Nasal cavity respiratory epithelium epithelial cell of viscerocranial mucosa (primary cell): ENCODE data around the gene RPL41. TPM values are rescaled to one million over a fixed set of nuclear protein-coding genes. Genes with fewer than 3 reads are reported as not detected.

ENCODE experiments used
- total RNA-seq: library from RNA; depleted of rRNA; stranded (reverse); fragments of >200 nt; gene quantifications from 2 replicates; pipeline ENCODE4 v1.2.3, GENCODE V29; 2014

RPL41 gene
- total RNA-seq: 2,819 and 3,070 TPM in 2 replicates

DNA sequence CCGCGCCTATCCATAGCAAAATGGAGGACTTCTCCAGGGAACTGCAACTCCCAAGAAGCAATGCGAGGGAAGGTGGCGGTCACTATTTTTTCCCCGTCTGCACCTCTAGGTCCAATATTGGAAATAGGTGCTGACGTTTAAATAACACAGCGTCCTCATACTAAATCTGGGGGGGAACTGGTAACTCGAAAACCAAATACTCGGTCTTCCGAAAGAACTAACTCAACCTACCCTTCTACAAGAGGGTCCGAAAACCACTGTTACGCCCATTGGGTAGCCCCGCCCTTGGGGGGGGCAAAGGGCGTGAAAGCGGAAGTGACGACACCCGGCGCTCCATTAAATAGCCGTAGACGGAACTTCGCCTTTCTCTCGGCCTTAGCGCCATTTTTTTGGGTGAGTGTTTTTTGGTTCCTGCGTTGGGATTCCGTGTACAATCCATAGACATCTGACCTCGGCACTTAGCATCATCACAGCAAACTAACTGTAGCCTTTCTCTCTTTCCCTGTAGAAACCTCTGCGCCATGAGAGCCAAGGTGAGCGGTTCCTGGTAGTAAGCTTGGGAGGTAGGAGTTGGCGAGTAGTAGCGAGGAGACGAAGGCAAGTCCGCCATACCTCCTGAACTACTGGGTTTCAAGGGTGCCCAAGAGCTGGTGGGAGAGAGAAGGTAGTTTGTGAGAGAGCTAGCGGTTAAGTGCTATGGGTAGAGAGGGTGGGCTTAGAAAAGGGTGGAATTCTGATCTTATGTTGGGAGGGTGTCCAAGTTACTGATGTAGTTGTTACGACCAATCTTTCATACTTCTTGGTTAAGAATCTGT is at the start of gene RPL41:
TSS of gene RPL41 (plus strand) at position 367 of the 815 bp plus-strand sequence.

DNA sequence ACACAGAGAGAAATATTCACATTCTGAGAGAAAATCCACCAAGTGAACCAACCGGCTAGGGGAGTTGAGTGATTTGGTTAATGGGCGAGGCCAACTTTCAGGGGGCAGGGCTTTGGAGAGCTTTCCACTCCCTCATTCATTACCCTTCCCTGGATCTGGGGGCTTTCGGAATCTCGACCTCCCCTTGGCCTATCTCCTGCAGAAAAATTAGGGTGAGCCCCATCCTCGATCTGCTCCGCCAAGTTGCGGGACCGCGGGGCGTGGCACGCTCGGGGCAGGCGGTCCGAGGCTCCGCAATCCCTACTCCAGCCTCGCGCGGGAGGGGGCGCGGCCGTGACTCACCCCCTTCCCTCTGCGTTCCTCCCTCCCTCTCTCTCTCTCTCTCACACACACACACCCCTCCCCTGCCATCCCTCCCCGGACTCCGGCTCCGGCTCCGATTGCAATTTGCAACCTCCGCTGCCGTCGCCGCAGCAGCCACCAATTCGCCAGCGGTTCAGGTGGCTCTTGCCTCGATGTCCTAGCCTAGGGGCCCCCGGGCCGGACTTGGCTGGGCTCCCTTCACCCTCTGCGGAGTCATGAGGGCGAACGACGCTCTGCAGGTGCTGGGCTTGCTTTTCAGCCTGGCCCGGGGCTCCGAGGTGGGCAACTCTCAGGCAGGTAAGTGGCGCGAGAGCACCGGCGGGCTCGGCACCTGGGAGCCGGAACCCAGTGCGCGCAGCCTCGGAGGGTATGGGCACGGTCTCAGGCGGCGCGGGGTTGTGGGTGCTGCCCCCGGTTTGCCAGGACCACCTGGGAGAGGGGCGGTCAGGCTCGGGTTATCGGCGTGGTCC is 36.5 kb upstream of the RPL41 start, which contains the start of gene ERBB3:
TSS of gene ERBB3 (plus strand) at position 443 of the 833 bp plus-strand sequence. CDS start at position 579, 136 bp downstream.

DNA sequence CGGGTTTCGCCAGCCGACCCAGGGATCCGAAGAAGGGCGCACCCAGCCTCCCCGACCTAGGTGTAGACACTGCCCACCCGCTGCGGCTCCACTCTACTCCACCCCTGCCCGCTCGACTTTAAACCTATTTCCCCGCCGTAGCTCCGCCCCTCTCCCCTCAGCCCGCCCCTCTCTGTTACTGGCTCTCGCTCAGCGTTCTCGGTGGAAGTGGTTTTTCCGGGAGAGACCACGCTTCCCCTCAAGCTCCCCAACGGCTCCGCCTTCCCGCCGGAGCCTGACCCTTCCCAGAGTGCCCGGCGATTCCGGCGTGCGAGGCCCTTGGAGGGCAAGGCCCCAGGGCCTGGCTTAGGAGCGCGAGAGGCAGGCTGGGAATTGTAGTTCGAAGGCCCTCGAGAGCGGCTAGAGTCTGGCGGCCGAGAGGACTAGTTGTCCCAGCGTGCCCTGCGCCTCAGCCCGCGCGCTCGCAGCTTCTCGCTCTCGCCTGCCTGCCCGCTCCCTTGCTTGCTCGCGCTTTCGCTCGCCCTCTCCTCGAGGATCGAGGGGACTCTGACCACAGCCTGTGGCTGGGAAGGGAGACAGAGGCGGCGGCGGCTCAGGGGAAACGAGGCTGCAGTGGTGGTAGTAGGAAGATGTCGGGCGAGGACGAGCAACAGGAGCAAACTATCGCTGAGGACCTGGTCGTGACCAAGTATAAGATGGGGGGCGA is 12.2 kb upstream of the RPL41 start, which contains the start of gene PA2G4:
TSS of gene PA2G4 (plus strand) at position 451 of the 706 bp plus-strand sequence. CDS start at position 630, 179 bp downstream.

DNA sequence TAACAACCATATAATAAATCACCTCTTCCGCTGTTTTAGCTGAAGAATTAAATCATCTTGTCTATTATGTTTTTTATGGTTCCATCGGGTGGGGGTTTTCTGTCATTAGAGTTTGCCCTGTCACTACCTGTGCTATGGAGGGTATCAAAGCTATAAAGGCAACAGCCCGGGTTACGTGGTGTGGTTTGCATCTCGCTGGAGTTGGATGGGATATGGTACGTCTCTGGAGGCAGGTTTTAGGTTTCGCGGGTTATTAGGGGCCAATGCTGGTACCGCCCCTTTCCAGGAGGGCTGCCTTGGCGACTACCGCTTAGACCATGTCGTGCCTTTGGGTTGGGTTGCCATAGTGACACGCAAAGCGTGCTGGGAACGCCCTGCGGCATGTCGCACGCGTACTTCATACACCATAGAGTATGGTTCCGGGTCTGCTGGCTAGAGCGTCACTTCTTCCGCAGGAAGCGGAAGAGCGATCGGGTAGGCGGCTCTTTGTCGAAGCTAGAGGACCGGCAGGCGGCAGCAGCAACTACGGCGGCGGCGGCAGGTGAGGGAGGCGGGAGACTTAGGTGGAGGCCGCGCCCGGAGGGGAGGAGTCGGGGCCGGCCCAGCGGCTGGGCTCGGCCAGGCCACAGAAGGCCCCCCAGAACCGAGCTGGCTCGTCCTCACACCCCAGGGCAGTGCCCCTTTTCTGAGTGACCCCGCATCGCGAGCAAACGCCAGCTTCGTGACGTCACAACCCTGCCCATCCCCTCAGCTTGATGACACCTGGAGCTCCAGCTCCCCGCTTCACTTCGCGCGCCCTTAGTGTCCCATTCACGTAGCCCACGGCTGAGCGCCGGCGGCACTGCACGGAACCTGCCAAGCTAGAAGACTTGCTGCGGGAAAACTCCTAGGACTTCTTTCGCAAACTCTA is 1.6 kb downstream of the RPL41 start, which contains the start of gene ZC3H10:
TSS of gene ZC3H10 (plus strand) at position 489 of the 910 bp plus-strand sequence. CDS start 2,297 bp downstream, outside the sequence.

DNA sequence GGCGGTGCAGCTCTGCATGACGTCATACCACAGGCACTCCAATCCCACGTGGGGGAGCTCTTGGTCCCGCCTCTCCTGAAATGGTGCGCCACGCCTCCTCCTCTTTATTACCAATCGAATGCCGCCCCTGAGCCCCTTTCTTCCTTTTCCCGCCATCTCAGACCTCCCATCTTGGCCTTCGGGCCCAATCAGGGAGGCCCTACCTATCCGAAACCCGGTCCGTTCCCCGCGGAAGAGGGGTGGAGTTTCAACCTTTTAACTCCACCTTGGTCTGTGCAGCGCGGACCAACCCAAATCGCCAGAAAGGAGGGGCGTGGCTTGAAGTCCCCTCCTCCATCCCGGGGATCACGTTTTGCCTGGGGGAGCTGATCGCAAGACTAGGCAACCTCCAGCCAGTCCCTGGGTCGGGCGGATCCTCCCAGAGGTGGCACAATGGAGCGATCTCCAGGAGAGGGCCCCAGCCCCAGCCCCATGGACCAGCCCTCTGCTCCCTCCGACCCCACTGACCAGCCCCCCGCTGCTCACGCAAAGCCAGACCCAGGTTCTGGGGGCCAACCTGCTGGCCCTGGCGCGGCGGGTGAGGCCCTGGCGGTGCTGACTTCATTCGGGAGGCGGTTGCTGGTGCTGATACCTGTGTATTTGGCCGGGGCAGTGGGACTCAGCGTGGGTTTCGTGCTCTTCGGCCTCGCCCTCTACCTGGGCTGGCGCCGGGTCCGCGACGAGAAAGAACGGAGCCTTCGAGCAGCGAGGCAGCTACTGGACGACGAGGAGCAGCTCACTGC is 11.6 kb downstream of the RPL41 start, which contains the start of gene ESYT1:
TSS of gene ESYT1 (plus strand) at position 380 of the 782 bp plus-strand sequence. CDS start at position 433, 53 bp downstream.

DNA sequence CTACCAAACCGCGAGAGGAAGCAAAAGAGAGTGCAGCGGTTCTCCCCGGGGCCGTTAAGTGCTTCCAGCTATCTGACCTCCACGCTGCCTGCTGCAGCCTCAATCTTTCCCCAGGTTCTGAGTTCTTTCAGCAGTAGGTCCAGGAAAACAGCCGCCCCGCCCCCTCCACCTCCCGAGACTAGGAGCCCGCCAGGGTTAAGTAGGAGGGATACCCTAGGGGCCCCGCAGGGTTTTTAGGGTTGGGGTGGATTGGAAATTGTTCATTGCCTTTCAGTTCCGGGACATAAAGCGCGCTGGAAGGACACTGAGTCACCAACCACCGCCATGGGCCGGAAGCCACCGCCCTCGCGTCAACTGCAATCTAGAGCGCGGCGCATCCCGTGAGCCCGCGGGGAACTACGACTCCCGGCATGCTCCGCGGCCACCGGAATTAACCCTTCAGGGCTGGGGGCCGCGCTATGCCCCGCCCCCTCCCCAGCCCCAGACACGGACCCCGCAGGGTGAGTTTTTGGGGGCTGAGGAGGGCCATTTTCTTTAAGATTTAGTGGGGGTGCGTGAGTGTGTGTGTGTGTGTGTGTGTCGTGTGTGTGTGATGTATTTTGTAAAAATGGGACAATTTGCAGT is 35.8 kb downstream of the RPL41 start, which contains the start of gene MYL6B:
TSS of gene MYL6B (plus strand) at position 456 of the 624 bp plus-strand sequence. CDS start 1,332 bp downstream, outside the sequence.

DNA sequence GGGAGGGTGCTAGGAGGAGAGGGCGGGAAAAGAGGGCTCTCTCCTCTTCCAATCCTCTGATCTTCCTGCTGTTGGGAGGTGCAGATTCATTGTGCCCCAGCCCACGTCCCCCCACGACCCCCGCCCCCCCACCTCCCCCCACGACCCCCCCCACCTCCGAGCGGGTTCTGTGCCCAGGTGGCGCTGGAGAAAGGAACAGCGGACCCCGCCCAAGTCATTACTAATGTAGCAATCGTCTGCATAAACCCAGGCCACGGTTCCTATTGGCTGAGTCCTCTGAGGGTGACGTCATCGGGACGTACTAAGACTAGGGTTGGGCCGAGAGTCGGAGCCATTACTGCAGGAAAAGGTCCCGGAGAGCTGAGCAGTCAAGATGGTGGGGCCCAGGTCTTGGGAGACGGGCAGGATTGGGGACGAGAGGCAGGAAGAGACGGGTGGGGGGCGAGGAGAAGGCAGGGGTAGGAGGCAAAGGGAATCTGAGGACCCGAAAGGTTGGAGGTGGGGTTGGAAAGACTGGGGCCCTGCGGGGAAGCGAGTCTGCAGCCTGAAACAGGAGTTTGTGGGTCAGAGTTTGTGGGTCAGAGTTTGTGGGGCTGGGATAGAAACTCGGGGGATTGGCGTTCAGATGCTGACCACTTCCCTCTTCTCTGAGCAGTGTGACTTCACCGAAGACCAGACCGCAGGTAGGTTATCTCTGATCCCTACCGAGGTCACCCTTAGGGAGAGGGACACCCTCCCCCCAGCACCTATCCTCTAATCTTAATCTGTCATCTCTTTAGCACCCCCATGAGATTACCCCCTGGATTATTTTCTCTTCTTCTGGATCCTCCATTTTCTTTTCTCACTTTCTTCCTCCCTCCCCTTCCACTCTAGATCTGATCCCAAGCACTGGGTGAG is 41.8 kb downstream of the RPL41 start, which contains the start of gene MYL6:
TSS of gene MYL6 (plus strand) at position 331 of the 897 bp plus-strand sequence. CDS start at position 374, 43 bp downstream.

Other genes with a start within 250 kb of the RPL41 start
- gene PYM1, start 188.7 kb upstream of the RPL41 start, total RNA-seq: 28.3 and 30.8 TPM in 2 replicates
- 72.5 and 117 TPM in 2 replicates for gene DGKA, start 185.5 kb upstream of the RPL41 start, total RNA-seq
- gene PMEL, start 150.6 kb upstream of the RPL41 start, total RNA-seq: 1.3 and 1.4 TPM in 2 replicates
- gene CDK2, start 149.8 kb upstream of the RPL41 start, total RNA-seq: 8.3 and 10.6 TPM in 2 replicates
- gene RAB5B, start 142.6 kb upstream of the RPL41 start, total RNA-seq: 49.9 and 80.6 TPM in 2 replicates
- gene SUOX, start 119.4 kb upstream of the RPL41 start, total RNA-seq: 3.4 and 4.9 TPM in 2 replicates
- gene IKZF4, start 95.6 kb upstream of the RPL41 start, total RNA-seq: 0.34 and 1.1 TPM in 2 replicates
- gene RPS26, start 74.7 kb upstream of the RPL41 start, total RNA-seq: 55.4 and 78.7 TPM in 2 replicates
- gene ERBB3, start 36.5 kb upstream of the RPL41 start, total RNA-seq: 35.2 and 43.9 TPM in 2 replicates
- gene PA2G4, start 12.1 kb upstream of the RPL41 start, total RNA-seq: 229 and 242 TPM in 2 replicates
- gene ZC3H10, start 1.6 kb downstream of the RPL41 start, total RNA-seq: 2.2 and 4.8 TPM in 2 replicates
- 235 and 281 TPM in 2 replicates for gene ESYT1, start 11.6 kb downstream of the RPL41 start, total RNA-seq
- gene MYL6B, start 36.0 kb downstream of the RPL41 start, total RNA-seq: 18.1 and 22.6 TPM in 2 replicates
- 432 and 539 TPM in 2 replicates for gene MYL6, start 41.7 kb downstream of the RPL41 start, total RNA-seq
- gene SMARCC2, start 72.8 kb downstream of the RPL41 start, total RNA-seq: 16.7 and 41.8 TPM in 2 replicates
- gene RNF41, start 105.3 kb downstream of the RPL41 start, total RNA-seq: 124 and 160 TPM in 2 replicates
- 24.6 and 35.9 TPM in 2 replicates for gene NABP2, start 107.7 kb downstream of the RPL41 start, total RNA-seq
- under 0.01 and 0.28 TPM in 2 replicates for gene SLC39A5, start 113.4 kb downstream of the RPL41 start, total RNA-seq
- 10.6 and 40.3 TPM in 2 replicates for gene ANKRD52, start 141.8 kb downstream of the RPL41 start, total RNA-seq
- 2.9 and 4.1 TPM in 2 replicates for gene COQ10A, start 150.3 kb downstream of the RPL41 start, total RNA-seq
- gene CS, start 183.7 kb downstream of the RPL41 start, total RNA-seq: 106 and 188 TPM in 2 replicates
- 51.6 and 53.0 TPM in 2 replicates for gene CNPY2, start 199.4 kb downstream of the RPL41 start, total RNA-seq
- gene PAN2, start 217.4 kb downstream of the RPL41 start, total RNA-seq: 21.9 and 27.0 TPM in 2 replicates
- gene IL23A, start 222.3 kb downstream of the RPL41 start, total RNA-seq: 0.21 and 0.34 TPM in 2 replicates
- gene STAT2, start 243.5 kb downstream of the RPL41 start, total RNA-seq: 56.0 and 105 TPM in 2 replicates
- not detected in 2 replicates for gene APOF, start 246.2 kb downstream of the RPL41 start, total RNA-seq